Measurements from ENCODE around the gene SH2D6. TPM values are rescaled to one million over a fixed set of nuclear protein-coding genes. Genes with fewer than 3 reads are reported as not detected.

The SH2D6 gene
- total and polyA plus RNA-seq, 2 experiments from 2014 or later: 0.27 to 2.8 TPM

DNA sequence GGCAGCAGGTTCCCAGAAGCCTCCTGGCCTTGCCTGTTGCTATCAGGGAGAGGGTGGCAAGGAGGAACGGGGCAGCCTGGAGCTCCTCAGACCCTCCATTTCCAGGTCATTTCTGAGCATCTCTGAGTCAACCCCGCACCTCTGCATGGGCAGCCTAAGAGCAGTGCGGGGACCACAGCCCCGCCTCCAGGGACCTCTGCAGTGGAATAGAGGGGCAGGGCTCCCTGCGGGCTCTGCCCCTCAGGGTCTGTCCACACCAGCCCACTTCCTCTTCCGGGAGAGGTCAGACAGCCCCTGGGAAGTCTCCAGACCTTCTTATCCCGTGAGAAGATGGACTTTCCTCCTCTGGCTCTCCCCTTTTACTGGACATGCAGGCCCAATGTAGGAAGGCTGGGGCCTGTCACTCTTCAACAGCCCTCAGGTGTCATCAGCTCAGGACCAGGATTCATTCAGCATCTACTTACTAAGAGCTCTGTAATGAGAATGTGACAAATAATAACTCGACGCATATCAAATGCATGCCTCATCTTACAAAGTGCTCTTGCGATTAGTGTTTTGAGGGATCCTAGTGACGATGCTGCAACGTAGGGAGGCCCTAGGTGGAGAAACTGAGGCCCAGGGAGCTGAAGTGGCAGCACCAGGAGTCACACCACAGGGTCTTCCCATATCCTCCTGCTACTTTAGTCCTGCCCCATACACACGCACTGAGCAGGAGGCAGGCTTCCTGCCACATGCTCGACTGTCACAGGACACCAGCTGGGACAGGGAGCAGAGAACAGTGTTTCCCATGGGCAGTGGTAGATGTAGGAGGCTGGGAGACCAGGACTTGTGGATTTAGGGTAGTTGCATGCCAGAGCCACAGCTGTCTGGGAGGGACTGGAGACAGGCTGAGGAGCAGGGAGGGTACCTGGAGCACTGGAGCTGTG, 28.0 kb downstream of the SH2D6 start:
- Histone ChIP-seq H3K27ac (peak overlapping the region; percentile 83), H2AFZ (no peak overlapping the region)

DNA sequence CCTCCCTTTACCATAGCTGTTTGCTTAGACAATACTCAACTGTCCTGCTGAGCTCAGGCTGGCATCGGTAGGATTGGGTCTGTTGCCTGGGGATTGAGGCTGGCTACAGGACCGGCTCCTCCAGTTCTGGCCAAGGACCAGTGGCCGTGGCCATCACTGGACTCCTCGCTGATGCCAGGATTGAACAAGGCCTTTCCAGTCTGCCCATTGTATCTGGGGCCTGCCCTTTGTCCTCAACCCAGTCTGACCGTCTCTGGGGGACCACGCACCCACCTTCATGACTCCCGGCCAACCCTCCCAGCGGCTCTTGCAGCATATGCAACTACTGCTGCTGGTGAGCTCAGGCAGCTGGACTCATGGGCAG, 28.7 kb downstream of the SH2D6 start:
- WGBS (ENCODE audit: low lambda C conversion rate, missing lambda C conversion rate): 92% methylated on average over 8 of the region's 8 CpGs
- Histone ChIP-seq H3K27ac (no peak overlapping the region), H3K9me3 (ENCODE audit: low read depth) (no peaks in the 10 kb centered on the region), H3K4me3 (no peak overlapping the region), H3K4me1 (ENCODE audit: insufficient read depth) (peaks cover 10% of the 10 kb centered on the region), H4K20me1 (ENCODE audit: insufficient read depth, poor library complexity, severe bottlenecking) (no peaks in the 10 kb centered on the region), H3K27me3 (no peaks in the 10 kb centered on the region), H3K9me2 (replicated peaks; ENCODE audit: insufficient read depth) (no peaks in the 10 kb centered on the region), H3K36me3 (replicated peaks; ENCODE audit: insufficient read depth, low read depth) (no peaks in the 10 kb centered on the region), H3K79me2 (no peaks in the 10 kb centered on the region), H2AFZ (no peak overlapping the region), H3K4me2 (no peak overlapping the region)
- TF ChIP-seq, protein P1, sequence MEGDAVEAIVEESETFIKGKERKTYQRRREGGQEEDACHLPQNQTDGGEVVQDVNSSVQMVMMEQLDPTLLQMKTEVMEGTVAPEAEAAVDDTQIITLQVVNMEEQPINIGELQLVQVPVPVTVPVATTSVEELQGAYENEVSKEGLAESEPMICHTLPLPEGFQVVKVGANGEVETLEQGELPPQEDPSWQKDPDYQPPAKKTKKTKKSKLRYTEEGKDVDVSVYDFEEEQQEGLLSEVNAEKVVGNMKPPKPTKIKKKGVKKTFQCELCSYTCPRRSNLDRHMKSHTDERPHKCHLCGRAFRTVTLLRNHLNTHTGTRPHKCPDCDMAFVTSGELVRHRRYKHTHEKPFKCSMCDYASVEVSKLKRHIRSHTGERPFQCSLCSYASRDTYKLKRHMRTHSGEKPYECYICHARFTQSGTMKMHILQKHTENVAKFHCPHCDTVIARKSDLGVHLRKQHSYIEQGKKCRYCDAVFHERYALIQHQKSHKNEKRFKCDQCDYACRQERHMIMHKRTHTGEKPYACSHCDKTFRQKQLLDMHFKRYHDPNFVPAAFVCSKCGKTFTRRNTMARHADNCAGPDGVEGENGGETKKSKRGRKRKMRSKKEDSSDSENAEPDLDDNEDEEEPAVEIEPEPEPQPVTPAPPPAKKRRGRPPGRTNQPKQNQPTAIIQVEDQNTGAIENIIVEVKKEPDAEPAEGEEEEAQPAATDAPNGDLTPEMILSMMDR (IDR thresholded peaks at IDR 0.05; ENCODE audit: poor library complexity): no peak
- TF ChIP-seq EZH2 (IDR thresholded peaks at IDR 0.05; ENCODE audit: borderline replicate concordance) (no peak), EZH2phosphoT487 (IDR thresholded peaks at IDR 0.05; ENCODE audit: low read depth, severe bottlenecking, unreplicated experiment) (no peak)
- no peak for DNase-seq (ENCODE audit: low spot score)

More for the DNA sequence above, 28.0 kb downstream of the SH2D6 start:
- Histone ChIP-seq H3K27me3 (no peaks in the 10 kb centered on the region), H3K4me3 (no peak overlapping the region), H3K36me3 (replicated peaks; ENCODE audit: insufficient read depth, low read depth) (no peaks in the 10 kb centered on the region), H3K4me2 (no peak overlapping the region), H3K4me1 (ENCODE audit: insufficient read depth) (peaks cover 10% of the 10 kb centered on the region), H3K9me2 (replicated peaks; ENCODE audit: insufficient read depth) (no peaks in the 10 kb centered on the region), H3K9me3 (ENCODE audit: low read depth) (no peaks in the 10 kb centered on the region), H3K79me2 (no peaks in the 10 kb centered on the region), H4K20me1 (ENCODE audit: insufficient read depth, poor library complexity, severe bottlenecking) (no peaks in the 10 kb centered on the region)
- 77% methylated on average over 14 of the region's 14 CpGs for WGBS (ENCODE audit: low lambda C conversion rate, missing lambda C conversion rate)
- TF ChIP-seq EZH2phosphoT487 (IDR thresholded peaks at IDR 0.05; ENCODE audit: low read depth, severe bottlenecking, unreplicated experiment) (no peak), EZH2 (IDR thresholded peaks at IDR 0.05; ENCODE audit: borderline replicate concordance) (no peak)
- TF ChIP-seq, protein P1 (IDR thresholded peaks at IDR 0.05; ENCODE audit: poor library complexity): no peak
- DNase-seq (ENCODE audit: low spot score): no peak

DNA sequence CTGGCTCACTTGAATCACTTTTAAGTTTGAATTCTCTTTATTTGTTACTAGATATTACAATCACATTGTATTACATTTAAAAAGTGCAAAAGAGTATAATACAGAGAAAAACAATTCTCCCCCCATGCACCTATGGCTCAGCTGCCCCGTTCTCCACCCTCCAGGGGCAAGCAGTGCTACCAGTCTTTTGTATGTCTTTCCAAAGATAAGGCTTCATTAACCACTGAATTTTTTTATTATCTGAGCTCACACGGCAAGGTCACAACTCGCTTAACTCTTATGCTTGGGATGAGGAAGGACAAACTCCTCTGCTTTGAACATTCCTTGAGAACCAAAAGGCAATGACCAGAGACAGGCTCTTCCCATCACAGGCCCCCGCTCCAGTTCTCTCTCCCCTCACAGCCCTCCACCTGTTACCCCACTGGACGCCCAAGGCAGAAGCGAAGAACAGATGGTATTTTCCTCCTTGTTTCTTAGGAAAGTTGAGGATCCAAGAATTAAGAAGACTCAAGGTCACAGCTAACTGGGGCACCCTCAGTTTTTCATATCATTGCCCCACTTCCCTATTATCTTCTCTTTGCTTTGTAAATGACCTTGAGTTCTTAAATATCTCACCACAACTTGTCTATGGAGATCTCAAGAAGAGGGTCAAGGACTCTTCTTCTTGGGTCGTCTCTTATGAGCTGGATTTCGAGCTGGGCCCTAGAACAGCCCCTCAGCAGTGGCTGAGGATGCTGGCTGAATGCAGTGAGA, 30.1 kb downstream of the SH2D6 start:
- Histone ChIP-seq H4K20me1 (ENCODE audit: insufficient read depth, poor library complexity, severe bottlenecking) (no peaks in the 10 kb centered on the region), H3K4me1 (ENCODE audit: insufficient read depth) (peaks cover 10% of the 10 kb centered on the region)
- 89% methylated on average over 8 of the region's 8 CpGs for WGBS (ENCODE audit: low lambda C conversion rate, missing lambda C conversion rate)

More for the DNA sequence above, 30.1 kb downstream of the SH2D6 start:
- TF ChIP-seq EZH2 (IDR thresholded peaks at IDR 0.05; ENCODE audit: borderline replicate concordance) (no peak), EZH2phosphoT487 (IDR thresholded peaks at IDR 0.05; ENCODE audit: low read depth, severe bottlenecking, unreplicated experiment) (no peak)
- TF ChIP-seq, protein P1 (IDR thresholded peaks at IDR 0.05; ENCODE audit: poor library complexity): no peak
- H3K36me3 ChIP-seq (replicated peaks; ENCODE audit: insufficient read depth, low read depth): no peaks in the 10 kb centered on the region
- H3K79me2 ChIP-seq: no peaks in the 10 kb centered on the region
- no peaks in the 10 kb centered on the region for H3K9me2 ChIP-seq (replicated peaks; ENCODE audit: insufficient read depth)
- no peak for DNase-seq (ENCODE audit: low spot score)
- H2AFZ ChIP-seq: no peak overlapping the region
- H3K4me2 ChIP-seq: no peak overlapping the region
- H3K27me3 ChIP-seq: no peaks in the 10 kb centered on the region
- no peaks in the 10 kb centered on the region for H3K9me3 ChIP-seq (ENCODE audit: low read depth)
- H3K4me3 ChIP-seq: no peak overlapping the region
- H3K27ac ChIP-seq: peak overlapping the region; percentile 4
